Gastroesophageal sphincter (tissue), 4 donors: ENCODE measurements around the gene MKRN2. TPM values are rescaled to one million over a fixed set of nuclear protein-coding genes. Genes with fewer than 3 reads are reported as not detected.

Source experiments
- ATAC-seq: fragments of 150-250 bp; one replicate; pipeline ENCODE4 v1.9.1; 2016; ENCODE audit warnings: mild to moderate bottlenecking, moderate library complexity
- H3K27ac ChIP-seq, 4 donors: fragments of 200-600 bp; sonication (generic) in 3 of 4; 1 replicate in 3 of 4; 2 replicates in 1 of 4; pipeline ENCODE4 v1.5.1; 2016 to 2019
- H3K27me3 ChIP-seq: fragments of 200-600 bp; sonication (generic); one replicate; pipeline ENCODE4 v1.5.1; 2019
- H3K36me3 ChIP-seq, 2 donors: fragments of 200-600 bp; sonication (generic); one replicate each; pipeline ENCODE4 v1.5.1; 2019; ENCODE audit warnings: control low read depth in 1 of 2
- H3K4me1 ChIP-seq, 3 donors: fragments of 200-600 bp; sonication (generic); 1 replicate in 2 of 3; 2 replicates in 1 of 3; pipeline ENCODE4 v1.5.1; 2016 to 2019; ENCODE audit warnings: control low read depth in 2 of 3
- H3K4me3 ChIP-seq, 2 donors: fragments of 200-600 bp; sonication (generic); one replicate each; pipeline ENCODE4 v1.5.1; 2019; ENCODE audit warnings: mild to moderate bottlenecking in 1 of 2, moderate library complexity in 1 of 2
- H3K9me3 ChIP-seq, 3 donors: fragments of 200-600 bp; sonication (generic); one replicate each; pipeline ENCODE4 v1.5.1; 2017 to 2019; ENCODE audit warnings: control low read depth in 2 of 3
- CTCF ChIP-seq, 4 experiments: fragments of 200-600 bp in 2 of 4; fragments of 450-650 bp in 2 of 4; sonication (generic) in 1 of 4; IDR thresholded peaks; one replicate each; pipeline ENCODE4 v1.5.1; 2017 to 2019; ENCODE audit warnings: antibody characterized with exemption in 4 of 4, mild to moderate bottlenecking in 2 of 4, moderate library complexity in 2 of 4
- EP300 ChIP-seq: sonication (generic); formaldehyde crosslinking; IDR thresholded peaks from one replicate; pipeline ENCODE4 v1.6.1; 2017; ENCODE audit warnings: antibody characterized with exemption, mild to moderate bottlenecking
- POLR2A ChIP-seq, 2 donors: fragments of 450-650 bp; IDR thresholded peaks; one replicate each; pipeline ENCODE4 v1.6.1; 2017; ENCODE audit warnings: antibody characterized with exemption in 2 of 2, mild to moderate bottlenecking in 2 of 2, moderate library complexity in 1 of 2
- POLR2AphosphoS5 ChIP-seq: sonication (generic); formaldehyde crosslinking; IDR thresholded peaks from one replicate; pipeline ENCODE4 v1.6.1; 2017; ENCODE audit warnings: antibody characterized with exemption
- WGBS, 2 donors: methylation state at CpG; one replicate each; pipeline ENCODE4 v1.1.5; 2018; ENCODE audit warnings: low coverage in 1 of 2; 5-methylcytosine and 5-hydroxymethylcytosine counted together
- total RNA-seq, 4 donors: library from RNA; depleted of rRNA; stranded (reverse); fragments of >200 nt; gene quantifications; one replicate each; pipeline ENCODE4 v1.1.0, GENCODE V29; 2016

The MKRN2 gene
- total RNA-seq, 4 donors from 2014 or later = 37.0 to 50.4 (median 38.3) TPM

GRCh38 chr3:12603969-12604368 is 47.1 kb downstream of the MKRN2 start:
- Histone ChIP-seq H3K4me1 (peaks cover 0 to 10% (median 2%) of the 10 kb centered on the region in 3 donors), H3K4me3 (no peak overlapping the region), H3K27me3 (no peaks in the 10 kb centered on the region), H3K36me3 (peaks cover 7 to 98% of the 10 kb centered on the region in 2 donors), H3K9me3 (no peaks in the 10 kb centered on the region), H3K27ac (no peak overlapping the region)
- ATAC-seq = no peak
- TF ChIP-seq POLR2AphosphoS5 (no peak), POLR2A (IDR thresholded peaks at IDR 0.05) (no peak), EP300 (no peak), CTCF (IDR thresholded peaks at IDR 0.05) (no peak)
- 67% methylated on average over 1 of the region's 2 CpGs; no CpG with 5 or more reads in 1 of the 2 donors for WGBS, 2 donors

- ATAC-seq = no peak
- H3K4me1 ChIP-seq = peaks cover 0 to 4% (median 2%) of the 10 kb centered on the region in 3 donors
- no peak overlapping the region for H3K27ac ChIP-seq
- H3K36me3 ChIP-seq = peaks cover 2 to 79% of the 10 kb centered on the region in 2 donors
- H3K4me3 ChIP-seq = no peak overlapping the region
- no peaks in the 10 kb centered on the region for H3K27me3 ChIP-seq
- TF ChIP-seq CTCF (IDR thresholded peaks at IDR 0.05) = no peak
- TF ChIP-seq POLR2A (IDR thresholded peaks at IDR 0.05) = no peak
- no peak for TF ChIP-seq POLR2AphosphoS5
- H3K9me3 ChIP-seq = no peaks in the 10 kb centered on the region
- 91% methylated on average over 1 of the region's 1 CpG; no CpG with 5 or more reads in 1 of the 2 donors for WGBS, 2 donors
Measured at GRCh38 chr3:12608376-12608775, 51.5 kb downstream of the MKRN2 start.

GRCh38 chr3:12611117-12611516 is 54.2 kb downstream of the MKRN2 start:
- no peaks in the 10 kb centered on the region for H3K27me3 ChIP-seq
- peaks cover 2 to 78% of the 10 kb centered on the region in 2 donors for H3K36me3 ChIP-seq
- 89 to 100% methylated on average over 3 to 4 of the region's 5 CpGs for whole genome bisulfite sequencing, 2 donors
- no peak overlapping the region for H3K27ac ChIP-seq
- TF ChIP-seq POLR2A (IDR thresholded peaks at IDR 0.05) (no peak), EP300 (no peak), CTCF (IDR thresholded peaks at IDR 0.05) (no peak), POLR2AphosphoS5 (no peak)
- no peak for ATAC-seq
- H3K4me1 ChIP-seq = no peaks in the 10 kb centered on the region
- no peak overlapping the region for H3K4me3 ChIP-seq
- no peaks in the 10 kb centered on the region for H3K9me3 ChIP-seq

GRCh38 chr3:12612514-12613226 is 55.8 kb downstream of the MKRN2 start:
- no peak for TF ChIP-seq CTCF (IDR thresholded peaks at IDR 0.05)
- TF ChIP-seq EP300 = no peak
- TF ChIP-seq POLR2AphosphoS5 = no peak
- no peak for TF ChIP-seq POLR2A (IDR thresholded peaks at IDR 0.05)
- no peaks in the 10 kb centered on the region for H3K9me3 ChIP-seq
- no peaks in the 10 kb centered on the region for H3K27me3 ChIP-seq
- WGBS, 2 donors = 72 to 74% methylated on average over 3 to 4 of the region's 6 CpGs
- ATAC-seq = no peak
- H3K4me1 ChIP-seq = no peaks in the 10 kb centered on the region
- no peak overlapping the region for H3K4me3 ChIP-seq
- no peak overlapping the region for H3K27ac ChIP-seq
- peaks cover 2 to 76% of the 10 kb centered on the region in 2 donors for H3K36me3 ChIP-seq

GRCh38 chr3:12613250-12613649 is 56.4 kb downstream of the MKRN2 start:
- H3K4me1 ChIP-seq = no peaks in the 10 kb centered on the region
- no peak for ATAC-seq
- H3K27ac ChIP-seq = no peak overlapping the region
- TF ChIP-seq CTCF (IDR thresholded peaks at IDR 0.05) (no peak), EP300 (no peak), POLR2A (IDR thresholded peaks at IDR 0.05) (no peak), POLR2AphosphoS5 (no peak)
- no peak overlapping the region for H3K4me3 ChIP-seq
- WGBS, 2 donors = 26 to 61% methylated on average over 3 of the region's 4 CpGs
- H3K27me3 ChIP-seq = no peaks in the 10 kb centered on the region
- H3K36me3 ChIP-seq = peaks cover 2 to 75% of the 10 kb centered on the region in 2 donors
- H3K9me3 ChIP-seq = no peaks in the 10 kb centered on the region
